WERI-Rb-1 (cell line): ENCODE measurements around the gene ZNF366.
A peak's percentile ranks its signal among the peaks of the same experiment; 100 is the strongest.

Experiments
- DNase-seq: peaks from one replicate; pipeline ENCODE4 v3.0.0-alpha.2; 2020
- H3K27ac ChIP-seq: fragments of 250-450 bp; sonication (Bioruptor Pico); 2 replicates; pipeline ENCODE4 v1.5.1; 2020; ENCODE audit warnings: mild to moderate bottlenecking, moderate library complexity
- H3K27me3 ChIP-seq: fragments of 250-450 bp; sonication (Bioruptor Pico); 2 replicates; pipeline ENCODE4 v1.5.1; 2021; ENCODE audit warnings: mild to moderate bottlenecking, low read depth, moderate library complexity; ENCODE audit not compliant: insufficient read depth, severe bottlenecking
- H3K36me3 ChIP-seq: fragments of 250-450 bp; sonication (Bioruptor Pico); 2 replicates; pipeline ENCODE4 v1.5.1; 2020; ENCODE audit warnings: mild to moderate bottlenecking, moderate library complexity
- H3K4me3 ChIP-seq: 2 replicates; pipeline ENCODE4 v1.5.1; 2011; ENCODE audit warnings: low read depth, mild to moderate bottlenecking, control low read depth, low read length
- H3K9me3 ChIP-seq: fragments of 250-450 bp; sonication (Bioruptor Pico); 2 replicates; pipeline ENCODE4 v1.5.1; 2021; ENCODE audit warnings: mild to moderate bottlenecking, moderate library complexity; ENCODE audit not compliant: severe bottlenecking
- TF ChIP-seq, protein P1 (sequence below): IDR thresholded peaks from 2 replicates; pipeline ENCODE4 v1.5.1; 2011; ENCODE audit warnings: low read depth, mild to moderate bottlenecking, control low read depth, inconsistent platforms, low read length

The ZNF366 gene

GRCh38 chr5:72507231-72507906, at the start of gene ZNF366:
TSS of gene ZNF366 (minus strand) at chr5:72507410. CDS start at chr5:72461496, 45,914 bp downstream.
- no peak within 1 kb of the TSS for H3K27ac ChIP-seq
- H3K36me3 ChIP-seq = no peaks in the 10 kb centered on the region
- DNase-seq = no peak
- H3K9me3 ChIP-seq = no peaks in the 10 kb centered on the region
- H3K4me3 ChIP-seq = no peak within 1 kb of the TSS
- no peaks in the 10 kb centered on the region for H3K27me3 ChIP-seq
- TF ChIP-seq, protein P1, sequence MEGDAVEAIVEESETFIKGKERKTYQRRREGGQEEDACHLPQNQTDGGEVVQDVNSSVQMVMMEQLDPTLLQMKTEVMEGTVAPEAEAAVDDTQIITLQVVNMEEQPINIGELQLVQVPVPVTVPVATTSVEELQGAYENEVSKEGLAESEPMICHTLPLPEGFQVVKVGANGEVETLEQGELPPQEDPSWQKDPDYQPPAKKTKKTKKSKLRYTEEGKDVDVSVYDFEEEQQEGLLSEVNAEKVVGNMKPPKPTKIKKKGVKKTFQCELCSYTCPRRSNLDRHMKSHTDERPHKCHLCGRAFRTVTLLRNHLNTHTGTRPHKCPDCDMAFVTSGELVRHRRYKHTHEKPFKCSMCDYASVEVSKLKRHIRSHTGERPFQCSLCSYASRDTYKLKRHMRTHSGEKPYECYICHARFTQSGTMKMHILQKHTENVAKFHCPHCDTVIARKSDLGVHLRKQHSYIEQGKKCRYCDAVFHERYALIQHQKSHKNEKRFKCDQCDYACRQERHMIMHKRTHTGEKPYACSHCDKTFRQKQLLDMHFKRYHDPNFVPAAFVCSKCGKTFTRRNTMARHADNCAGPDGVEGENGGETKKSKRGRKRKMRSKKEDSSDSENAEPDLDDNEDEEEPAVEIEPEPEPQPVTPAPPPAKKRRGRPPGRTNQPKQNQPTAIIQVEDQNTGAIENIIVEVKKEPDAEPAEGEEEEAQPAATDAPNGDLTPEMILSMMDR = no peak

DNA sequence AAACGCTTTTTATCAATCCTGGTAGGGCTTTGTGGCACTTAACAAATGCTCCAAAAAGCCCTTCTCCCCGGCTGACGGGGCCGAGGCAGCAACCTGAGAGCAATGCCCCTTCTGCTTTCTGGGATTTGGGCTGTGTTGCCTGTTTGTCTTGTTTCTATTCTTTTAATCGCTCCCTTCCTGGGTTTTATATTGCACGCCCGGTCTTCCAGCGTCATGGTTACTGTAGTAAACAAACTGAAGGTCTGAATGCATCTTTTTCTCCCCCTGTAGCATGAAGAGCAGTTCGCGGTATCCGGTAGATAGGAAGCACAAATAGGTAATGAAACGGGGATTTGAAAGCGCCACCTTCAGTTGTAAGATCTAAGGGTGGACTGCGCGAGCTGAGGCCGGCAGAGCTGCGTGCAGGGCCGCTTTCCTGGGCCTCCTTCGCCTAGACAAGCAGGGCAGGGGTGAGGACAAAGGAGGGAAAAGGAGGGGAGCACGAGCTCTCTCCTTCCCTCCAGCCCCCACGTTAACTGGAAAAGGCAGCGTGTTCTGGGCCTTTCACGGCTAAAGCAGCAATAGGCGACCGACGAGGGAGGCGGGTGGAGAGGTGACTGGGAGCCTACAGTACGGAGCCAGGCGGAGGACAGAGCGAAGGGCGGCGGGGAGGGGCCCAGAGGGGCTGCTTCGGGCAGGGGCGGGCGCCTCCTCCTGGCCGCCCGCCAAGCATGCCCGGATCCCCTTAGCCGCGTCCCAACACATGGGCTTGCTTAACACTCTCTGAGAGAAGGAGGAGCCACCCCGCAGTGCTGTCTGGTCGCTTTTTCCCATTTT, 49.3 kb upstream of the ZNF366 start:
- Histone ChIP-seq H3K27me3 (no peaks in the 10 kb centered on the region), H3K4me3 (no peak overlapping the region), H3K9me3 (no peaks in the 10 kb centered on the region), H3K36me3 (no peaks in the 10 kb centered on the region), H3K27ac (no peak overlapping the region)
- TF ChIP-seq, protein P1 = no peak
- no peak for DNase-seq

DNA sequence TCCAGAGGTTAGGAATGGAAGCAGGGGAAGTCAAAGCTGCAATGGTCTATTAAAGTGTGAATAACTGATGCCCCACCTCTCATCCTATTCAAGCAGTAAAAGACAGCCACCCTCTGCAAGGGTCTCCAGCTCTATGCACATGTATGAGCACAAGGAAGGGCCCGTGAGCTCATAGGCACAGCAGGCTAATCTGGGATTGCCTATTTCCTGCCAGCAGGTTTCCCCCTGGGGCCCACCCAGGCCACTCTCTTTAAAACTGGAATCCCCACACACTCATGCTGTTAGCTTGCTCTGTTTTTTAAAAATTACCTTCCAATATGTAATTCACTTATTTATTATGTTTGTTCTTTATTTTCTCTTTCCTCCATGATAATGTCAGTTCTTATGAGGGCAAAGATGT, 48.7 kb upstream of the ZNF366 start:
- Histone ChIP-seq H3K27me3 (no peaks in the 10 kb centered on the region), H3K27ac (no peak overlapping the region), H3K9me3 (no peaks in the 10 kb centered on the region), H3K4me3 (no peak overlapping the region), H3K36me3 (no peaks in the 10 kb centered on the region)
- DNase-seq = peak; percentile 24
- TF ChIP-seq, protein P1 = no peak

- Histone ChIP-seq H3K36me3 (no peaks in the 10 kb centered on the region), H3K27me3 (no peaks in the 10 kb centered on the region), H3K4me3 (no peak overlapping the region), H3K9me3 (no peaks in the 10 kb centered on the region), H3K27ac (no peak overlapping the region)
- DNase-seq = no peak
- TF ChIP-seq, protein P1 = no peak
These were observed 47.7 kb upstream of the ZNF366 start for GRCh38 chr5:72554897-72555296.

DNA sequence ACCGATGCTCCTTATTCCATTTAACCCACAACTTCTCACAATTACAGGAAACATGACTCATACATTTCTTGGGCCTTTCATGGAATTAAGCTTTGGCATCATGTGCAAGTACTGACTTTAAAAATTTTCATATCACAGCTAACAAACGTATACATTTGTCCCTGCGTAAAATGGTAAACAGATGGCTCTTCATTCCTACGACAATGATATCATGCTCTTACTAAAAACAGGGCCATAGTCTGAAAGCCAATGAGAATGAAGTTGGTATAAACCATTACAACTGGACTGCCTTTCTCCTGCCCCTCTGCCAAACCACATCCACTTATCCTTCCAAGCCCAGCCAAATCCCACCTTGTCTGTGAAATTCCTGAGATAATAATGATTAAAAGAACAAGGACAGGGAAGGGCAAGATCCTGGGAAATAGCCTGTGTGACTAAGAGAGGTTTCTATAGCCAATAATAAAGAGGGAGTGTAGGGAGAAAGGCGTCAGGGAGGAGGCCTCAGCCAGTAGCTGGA, 44.9 kb upstream of the ZNF366 start:
- no peak overlapping the region for H3K27ac ChIP-seq
- TF ChIP-seq, protein P1 = no peak

More for the DNA sequence above, 44.9 kb upstream of the ZNF366 start:
- H3K36me3 ChIP-seq = no peaks in the 10 kb centered on the region
- H3K4me3 ChIP-seq = no peak overlapping the region
- H3K27me3 ChIP-seq = no peaks in the 10 kb centered on the region
- no peak for DNase-seq
- no peaks in the 10 kb centered on the region for H3K9me3 ChIP-seq
